ENCODE data around the gene GYPA. TPM values are rescaled to one million over a fixed set of nuclear protein-coding genes. Genes with fewer than 3 reads are reported as not detected.
"Not testable (repeated sequence)": the region's sequence is repeated elsewhere in the genome, so short reads cannot be mapped to it uniquely, and the experiment has no call there.

GYPA gene
- total RNA-seq: not detected
- 0.27 TPM for total RNA-seq (2013)

DNA sequence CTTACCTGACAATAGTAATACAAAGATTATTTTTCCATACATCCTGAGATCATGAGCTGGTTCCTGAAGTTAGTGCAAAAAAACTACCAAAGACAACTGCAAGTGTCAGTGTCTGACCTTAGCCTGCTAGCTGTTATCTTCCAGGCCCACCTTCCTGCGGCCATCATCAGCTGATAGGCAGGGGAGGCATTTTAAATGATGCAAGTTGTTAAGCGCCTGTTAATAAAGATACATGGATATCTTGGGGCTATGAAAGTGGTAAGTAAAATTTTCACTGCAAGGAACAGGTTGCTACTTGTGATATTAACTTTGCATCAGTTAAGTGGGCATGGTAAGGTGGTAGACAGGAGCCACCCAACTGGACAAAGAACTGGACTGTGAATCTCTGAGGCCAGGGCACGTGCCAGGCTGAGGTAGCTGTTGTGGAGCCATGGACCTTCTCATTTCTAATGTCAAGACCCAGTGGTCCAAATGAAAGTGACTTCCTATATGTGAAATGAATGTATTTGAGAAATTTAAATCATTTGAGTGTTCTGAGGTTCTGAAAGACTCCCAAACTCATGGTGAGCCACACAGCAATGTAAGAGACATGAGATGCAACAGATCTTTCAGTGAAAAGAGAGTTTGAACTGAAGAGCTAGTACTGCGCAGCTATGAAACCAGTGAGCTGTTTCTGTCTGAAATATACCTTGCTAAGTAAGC, at the start of gene GYPA:
GYPA (minus strand) TSS at position 125 of the 702 bp plus-strand sequence; CDS start at position 42, 83 bp downstream.
- H3K9me3 Mint-ChIP-seq; H3K4me1 ChIP-seq (ENCODE audit: control insufficient read depth, insufficient read depth, low read length); H3K36me3 Mint-ChIP-seq; H3K4me1 Mint-ChIP-seq; H3K9me3 ChIP-seq (ENCODE audit: control insufficient read depth, insufficient read depth, low read length); H3K36me3 ChIP-seq (ENCODE audit: control insufficient read depth, insufficient read depth, low read length); H3K4me3 ChIP-seq (ENCODE audit: low read length); DNase-seq; H3K27ac ChIP-seq (ENCODE audit: low read length); H3K27me3 Mint-ChIP-seq (ENCODE audit: low read depth in 2 of 2); H3K27ac Mint-ChIP-seq; ATAC-seq; H3K27me3 ChIP-seq (ENCODE audit: control insufficient read depth, insufficient read depth, low read length); intact Hi-C loops (cut with micrococcal nuclease); H3K4me3 Mint-ChIP-seq: not testable (repeated sequence)
- 70% methylated on average over 4 of the region's 4 CpGs for WGBS (ENCODE audit: insufficient coverage)

- Mint-ChIP-seq H3K9me3 (no peaks in the 10 kb centered on the region), H3K27ac (no peak overlapping the region), H3K36me3 (no peaks in the 10 kb centered on the region), H3K4me1 (no peaks in the 10 kb centered on the region), H3K4me3 (no peak overlapping the region), H3K27me3 (ENCODE audit: low read depth in 2 of 2) (peaks cover 0 to 5% of the 10 kb centered on the region in 2 donors)
- no peaks in the 10 kb centered on the region for H3K36me3 ChIP-seq (ENCODE audit: control insufficient read depth, insufficient read depth, low read length)
- ATAC-seq: no peak
- 53% methylated on average over 2 of the region's 2 CpGs for WGBS (ENCODE audit: insufficient coverage)
- intact Hi-C loops (cut with micrococcal nuclease): no loop called here
- H3K9me3 ChIP-seq (ENCODE audit: control insufficient read depth, insufficient read depth, low read length): no peaks in the 10 kb centered on the region
- H3K27me3 ChIP-seq (ENCODE audit: control insufficient read depth, insufficient read depth, low read length): no peaks in the 10 kb centered on the region
- no peak for DNase-seq
- H3K27ac ChIP-seq (ENCODE audit: low read length): no peak overlapping the region
- no peak for TF ChIP-seq CTCF (IDR thresholded peaks at IDR 0.05)
- H3K4me3 ChIP-seq (ENCODE audit: low read length): no peak overlapping the region
- no peaks in the 10 kb centered on the region for H3K4me1 ChIP-seq (ENCODE audit: control insufficient read depth, insufficient read depth, low read length)
Observed at GRCh38 chr4:144190009-144190408, 49.5 kb upstream of the GYPA start.

DNA sequence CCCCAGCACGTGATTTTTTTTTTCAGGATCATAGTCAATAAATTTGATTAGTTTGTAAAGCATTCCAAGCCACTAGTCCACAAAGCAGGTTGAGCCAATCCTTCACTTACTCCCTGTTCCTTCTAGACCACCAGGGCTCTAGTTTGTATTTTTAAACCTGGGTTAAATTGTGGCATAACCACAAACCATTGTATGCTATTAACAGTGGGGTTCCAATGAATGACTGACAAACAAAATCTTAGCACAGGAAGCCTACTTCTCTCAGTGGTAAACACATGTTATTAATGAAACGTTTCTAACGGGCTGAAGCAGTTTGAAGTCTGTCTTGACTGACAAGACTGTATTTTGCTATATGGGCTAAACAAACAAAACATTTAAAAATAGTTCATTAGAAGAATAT, 48.6 kb upstream of the GYPA start:
- no peak for ATAC-seq
- Mint-ChIP-seq H3K4me3 (no peak overlapping the region), H3K36me3 (no peaks in the 10 kb centered on the region), H3K27me3 (ENCODE audit: low read depth in 2 of 2) (peaks cover 0 to 6% of the 10 kb centered on the region in 2 donors), H3K4me1 (no peaks in the 10 kb centered on the region), H3K27ac (no peak overlapping the region), H3K9me3 (no peaks in the 10 kb centered on the region)
- intact Hi-C loops (cut with micrococcal nuclease): no loop called here
- no peak for TF ChIP-seq CTCF (IDR thresholded peaks at IDR 0.05)
- no peaks in the 10 kb centered on the region for H3K27me3 ChIP-seq (ENCODE audit: control insufficient read depth, insufficient read depth, low read length)
- 17% methylated on average over 1 of the region's 3 CpGs for WGBS (ENCODE audit: insufficient coverage)
- no peak for DNase-seq
- no peak overlapping the region for H3K4me3 ChIP-seq (ENCODE audit: low read length)
- H3K27ac ChIP-seq (ENCODE audit: low read length): no peak overlapping the region
- no peaks in the 10 kb centered on the region for H3K9me3 ChIP-seq (ENCODE audit: control insufficient read depth, insufficient read depth, low read length)
- no peaks in the 10 kb centered on the region for H3K36me3 ChIP-seq (ENCODE audit: control insufficient read depth, insufficient read depth, low read length)
- no peaks in the 10 kb centered on the region for H3K4me1 ChIP-seq (ENCODE audit: control insufficient read depth, insufficient read depth, low read length)

DNA sequence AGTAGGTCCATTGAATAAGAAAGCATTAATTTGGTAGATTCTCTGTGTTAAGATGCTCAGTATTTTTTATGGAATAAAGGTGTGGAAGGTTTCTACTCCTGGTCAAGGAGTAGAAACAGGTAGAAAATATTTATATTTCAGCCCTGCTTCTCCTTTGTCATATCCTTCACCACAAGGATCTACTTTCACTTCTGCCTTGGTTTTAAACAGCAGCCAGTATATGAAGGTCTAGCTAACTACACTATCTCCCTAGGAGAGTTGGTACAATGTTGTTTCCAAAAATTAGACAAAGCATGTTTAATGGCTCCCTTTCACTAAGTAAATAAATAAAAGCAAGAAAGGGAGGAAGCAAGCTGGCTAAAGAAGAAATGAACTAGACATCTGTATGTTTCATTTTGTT, 44.6 kb upstream of the GYPA start:
- H3K4me3 ChIP-seq (ENCODE audit: low read length): no peak overlapping the region
- no peak for TF ChIP-seq CTCF (IDR thresholded peaks at IDR 0.05)
- Mint-ChIP-seq H3K27me3 (ENCODE audit: low read depth in 2 of 2) (peaks cover 0 to 3% of the 10 kb centered on the region in 2 donors), H3K4me1 (no peaks in the 10 kb centered on the region), H3K27ac (no peak overlapping the region), H3K9me3 (no peaks in the 10 kb centered on the region), H3K36me3 (no peaks in the 10 kb centered on the region), H3K4me3 (no peak overlapping the region)
- no peaks in the 10 kb centered on the region for H3K27me3 ChIP-seq (ENCODE audit: control insufficient read depth, insufficient read depth, low read length)
- no peaks in the 10 kb centered on the region for H3K4me1 ChIP-seq (ENCODE audit: control insufficient read depth, insufficient read depth, low read length)
- intact Hi-C loops (cut with micrococcal nuclease): no loop called here
- H3K27ac ChIP-seq (ENCODE audit: low read length): no peak overlapping the region
- no peak for ATAC-seq
- no peaks in the 10 kb centered on the region for H3K9me3 ChIP-seq (ENCODE audit: control insufficient read depth, insufficient read depth, low read length)
- H3K36me3 ChIP-seq (ENCODE audit: control insufficient read depth, insufficient read depth, low read length): no peaks in the 10 kb centered on the region
- no peak for DNase-seq
